Measurements from ENCODE around the gene CFAP97. TPM values are rescaled to one million over a fixed set of nuclear protein-coding genes. Genes with fewer than 3 reads are reported as not detected.

The CFAP97 gene
- total and polyA plus RNA-seq, 2 donors (not counting 1 experiment from before 2014, with no cell fraction given), result 11.3 to 32.0 TPM

DNA sequence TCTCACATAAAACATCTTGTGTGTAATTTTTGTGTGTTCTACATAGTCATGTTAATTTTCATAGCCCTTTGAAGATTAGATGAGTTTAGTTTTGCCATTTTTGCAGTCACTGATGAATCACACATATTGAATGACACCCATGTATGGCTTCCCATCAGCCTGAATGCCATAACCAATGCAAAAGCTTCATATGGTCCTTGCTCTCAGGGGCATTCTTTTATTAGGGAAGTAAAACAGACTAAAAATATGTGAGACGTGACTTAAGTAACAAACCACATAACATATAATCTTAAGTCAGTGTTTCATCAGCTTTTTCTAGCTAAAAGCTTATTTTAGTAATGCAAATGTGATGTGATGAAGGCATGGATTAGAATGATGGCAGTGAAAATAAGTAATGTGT, 52.5 kb downstream of the CFAP97 start:
- no peak for ATAC-seq (ENCODE audit: low read depth)
- H2AFZ ChIP-seq (ENCODE audit: insufficient read depth, low read depth, low read length, poor library complexity, severe bottlenecking), result no peak overlapping the region
- Mint-ChIP-seq H3K4me1 (no peaks in the 10 kb centered on the region), H3K9me3 (ENCODE audit: insufficient read depth) (no peaks in the 10 kb centered on the region), H3K27ac (no peak overlapping the region), H3K4me3 (no peak overlapping the region), H3K27me3 (no peaks in the 10 kb centered on the region)
- no peak for DNase-seq
- no peaks in the 10 kb centered on the region for H3K9me3 ChIP-seq (ENCODE audit: control extremely low read depth in 1 of 3, control insufficient read depth in 2 of 3, insufficient read depth in 1 of 3, low read length in 2 of 3)
- peaks cover 2% of the 10 kb centered on the region for H3K79me2 ChIP-seq (ENCODE audit: control insufficient read depth, insufficient read depth, low read length)
- H3K4me1 ChIP-seq (ENCODE audit: control insufficient read depth in 2 of 2, insufficient read depth in 2 of 2, low read length in 2 of 2), result no peaks in the 10 kb centered on the region
- H3K4me2 ChIP-seq (replicated peaks; ENCODE audit: low read depth, low read length, poor library complexity, severe bottlenecking), result no peak overlapping the region
- ChIA-PET CTCF (interaction anchor here (1.0 to 2.7 kb wide), 2 partner anchors 9 to 17 kb away, joined by 3 to 8 read pairs; no protein-coding TSS in a partner anchor), POLR2A (interaction anchor here (0.6 kb wide), 1 partner anchor 41 kb away, joined by 8 read pairs; no protein-coding TSS in a partner anchor)
- no peak overlapping the region for H3K4me3 ChIP-seq (ENCODE audit: control extremely low read depth in 1 of 5, extremely low read depth in 1 of 5, insufficient read depth in 1 of 5, low read depth in 2 of 5, low read length in 4 of 5)
- no peak overlapping the region for H3K27ac ChIP-seq (ENCODE audit: low read length in 2 of 2)
- H3K9ac ChIP-seq (ENCODE audit: low read length), result no peak overlapping the region
- no CpG with 5 or more reads among the region's 1 CpG for WGBS (ENCODE audit: insufficient coverage)
- H3K27me3 ChIP-seq (replicated peaks in 1 of 4; ENCODE audit: control extremely low read depth in 1 of 4, control insufficient read depth in 3 of 4, insufficient read depth in 4 of 4, low read length in 3 of 4), result no peaks in the 10 kb centered on the region
- no peaks in the 10 kb centered on the region for H4K20me1 ChIP-seq (ENCODE audit: control insufficient read depth, insufficient read depth, low read length, poor library complexity, severe bottlenecking)
- TF ChIP-seq, protein P1, sequence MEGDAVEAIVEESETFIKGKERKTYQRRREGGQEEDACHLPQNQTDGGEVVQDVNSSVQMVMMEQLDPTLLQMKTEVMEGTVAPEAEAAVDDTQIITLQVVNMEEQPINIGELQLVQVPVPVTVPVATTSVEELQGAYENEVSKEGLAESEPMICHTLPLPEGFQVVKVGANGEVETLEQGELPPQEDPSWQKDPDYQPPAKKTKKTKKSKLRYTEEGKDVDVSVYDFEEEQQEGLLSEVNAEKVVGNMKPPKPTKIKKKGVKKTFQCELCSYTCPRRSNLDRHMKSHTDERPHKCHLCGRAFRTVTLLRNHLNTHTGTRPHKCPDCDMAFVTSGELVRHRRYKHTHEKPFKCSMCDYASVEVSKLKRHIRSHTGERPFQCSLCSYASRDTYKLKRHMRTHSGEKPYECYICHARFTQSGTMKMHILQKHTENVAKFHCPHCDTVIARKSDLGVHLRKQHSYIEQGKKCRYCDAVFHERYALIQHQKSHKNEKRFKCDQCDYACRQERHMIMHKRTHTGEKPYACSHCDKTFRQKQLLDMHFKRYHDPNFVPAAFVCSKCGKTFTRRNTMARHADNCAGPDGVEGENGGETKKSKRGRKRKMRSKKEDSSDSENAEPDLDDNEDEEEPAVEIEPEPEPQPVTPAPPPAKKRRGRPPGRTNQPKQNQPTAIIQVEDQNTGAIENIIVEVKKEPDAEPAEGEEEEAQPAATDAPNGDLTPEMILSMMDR (IDR thresholded peaks at IDR 0.05), result no peak
- no peak for TF ChIP-seq EZH2 (IDR thresholded peaks at IDR 0.05; ENCODE audit: borderline replicate concordance, insufficient read depth, low read depth, low read length, poor library complexity, severe bottlenecking)
- intact Hi-C loops (cut with micrococcal nuclease), result no loop called here
- H3K36me3 ChIP-seq (replicated peaks in 1 of 2; ENCODE audit: control extremely low read depth in 1 of 2, control insufficient read depth in 1 of 2, extremely low read depth in 1 of 2, insufficient read depth in 2 of 2, low read length in 1 of 2), result peaks cover 6 to 12% of the 10 kb centered on the region in 2 experiments

DNA sequence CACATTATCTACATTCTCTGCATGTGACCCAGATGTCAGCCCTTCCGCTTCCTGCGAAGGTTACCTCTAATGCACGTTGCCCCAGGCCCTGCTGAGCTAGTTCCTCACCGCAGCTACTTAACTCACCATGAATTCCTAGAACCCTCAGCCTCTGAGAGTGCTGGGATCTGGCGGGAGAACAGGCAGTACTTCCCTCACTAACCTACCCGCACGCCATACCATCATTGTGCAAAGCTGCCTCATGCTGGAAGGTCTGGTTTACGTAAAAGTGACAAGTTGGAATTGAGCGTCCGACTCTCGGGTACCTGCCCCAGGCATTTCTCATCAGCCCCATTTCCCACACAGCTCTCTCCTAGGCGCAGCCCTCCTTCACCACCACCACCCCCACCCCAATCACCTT, 54.4 kb downstream of the CFAP97 start:
- no peak for DNase-seq
- no peak for ATAC-seq (ENCODE audit: low read depth)
- WGBS (ENCODE audit: insufficient coverage), result 98% methylated on average over 8 of the region's 12 CpGs
- ChIA-PET CTCF (interaction anchor here (2.7 kb wide), 1 partner anchor 15 kb away, joined by 8 read pairs; no protein-coding TSS in a partner anchor), POLR2A (no interaction called here)
- H3K27me3 ChIP-seq (replicated peaks in 1 of 4; ENCODE audit: control extremely low read depth in 1 of 4, control insufficient read depth in 3 of 4, insufficient read depth in 4 of 4, low read length in 3 of 4), result no peaks in the 10 kb centered on the region
- Mint-ChIP-seq H3K9me3 (ENCODE audit: insufficient read depth) (no peaks in the 10 kb centered on the region), H3K27me3 (no peaks in the 10 kb centered on the region), H3K4me3 (no peak overlapping the region), H3K4me1 (peaks cover 1% of the 10 kb centered on the region), H3K27ac (no peak overlapping the region)
- H3K4me3 ChIP-seq (ENCODE audit: control extremely low read depth in 1 of 5, extremely low read depth in 1 of 5, insufficient read depth in 1 of 5, low read depth in 2 of 5, low read length in 4 of 5), result no peak overlapping the region
- TF ChIP-seq EZH2 (IDR thresholded peaks at IDR 0.05; ENCODE audit: borderline replicate concordance, insufficient read depth, low read depth, low read length, poor library complexity, severe bottlenecking), result no peak
- TF ChIP-seq, protein P1 (IDR thresholded peaks at IDR 0.05), result no peak
- H3K27ac ChIP-seq (ENCODE audit: low read length in 2 of 2), result no peak overlapping the region
- H3K36me3 ChIP-seq (replicated peaks in 1 of 2; ENCODE audit: control extremely low read depth in 1 of 2, control insufficient read depth in 1 of 2, extremely low read depth in 1 of 2, insufficient read depth in 2 of 2, low read length in 1 of 2), result peaks cover 6 to 12% of the 10 kb centered on the region in 2 experiments
- no peak overlapping the region for H3K4me2 ChIP-seq (replicated peaks; ENCODE audit: low read depth, low read length, poor library complexity, severe bottlenecking)
- H3K4me1 ChIP-seq (ENCODE audit: control insufficient read depth in 2 of 2, insufficient read depth in 2 of 2, low read length in 2 of 2), result peaks cover 0 to under 1% of the 10 kb centered on the region in 2 donors
- intact Hi-C loops (cut with micrococcal nuclease), result loop anchor here (10.0 kb wide), 1 partner anchor 325 kb away; the partner anchor contains the start of gene ACSL1
- H4K20me1 ChIP-seq (ENCODE audit: control insufficient read depth, insufficient read depth, low read length, poor library complexity, severe bottlenecking), result no peaks in the 10 kb centered on the region
- H3K9me3 ChIP-seq (ENCODE audit: control extremely low read depth in 1 of 3, control insufficient read depth in 2 of 3, insufficient read depth in 1 of 3, low read length in 2 of 3), result no peaks in the 10 kb centered on the region
- no peak overlapping the region for H3K9ac ChIP-seq (ENCODE audit: low read length)
- H3K79me2 ChIP-seq (ENCODE audit: control insufficient read depth, insufficient read depth, low read length), result peaks cover 2% of the 10 kb centered on the region
- no peak overlapping the region for H2AFZ ChIP-seq (ENCODE audit: insufficient read depth, low read depth, low read length, poor library complexity, severe bottlenecking)
